Measurements from ENCODE around the gene DDX51. TPM values are rescaled to one million over a fixed set of nuclear protein-coding genes. Genes with fewer than 3 reads are reported as not detected.

The DDX51 gene
- total and polyA plus RNA-seq, 2 donors (not counting 1 experiment from before 2014, with no cell fraction given) = 46.3 to 60.8 TPM

- H3K9me3 ChIP-seq (ENCODE audit: control extremely low read depth in 1 of 3, control insufficient read depth in 2 of 3, insufficient read depth in 1 of 3, low read length in 2 of 3) = no peaks in the 10 kb centered on the region
- no CpG with 5 or more reads among the region's 3 CpGs for WGBS (ENCODE audit: insufficient coverage)
- Mint-ChIP-seq H3K4me1 (no peaks in the 10 kb centered on the region), H3K27ac (no peak overlapping the region), H3K4me3 (no peak overlapping the region), H3K27me3 (no peaks in the 10 kb centered on the region), H3K9me3 (ENCODE audit: insufficient read depth) (no peaks in the 10 kb centered on the region)
- intact Hi-C loops (cut with micrococcal nuclease) = no loop called here
- H2AFZ ChIP-seq (ENCODE audit: insufficient read depth, low read depth, low read length, poor library complexity, severe bottlenecking) = no peak overlapping the region
- H3K9ac ChIP-seq (ENCODE audit: low read length) = no peak overlapping the region
- ChIA-PET CTCF (interaction anchor here (0.6 kb wide), 1 partner anchor 1017 kb away, joined by 4 read pairs; no protein-coding TSS in a partner anchor), POLR2A (no interaction called here)
- H3K27me3 ChIP-seq (replicated peaks in 1 of 4; ENCODE audit: control extremely low read depth in 1 of 4, control insufficient read depth in 3 of 4, insufficient read depth in 4 of 4, low read length in 3 of 4) = no peaks in the 10 kb centered on the region
- H4K20me1 ChIP-seq (ENCODE audit: control insufficient read depth, insufficient read depth, low read length, poor library complexity, severe bottlenecking) = no peaks in the 10 kb centered on the region
- no peaks in the 10 kb centered on the region for H3K79me2 ChIP-seq (ENCODE audit: control insufficient read depth, insufficient read depth, low read length)
- H3K27ac ChIP-seq (ENCODE audit: low read length in 2 of 2) = no peak overlapping the region
- H3K4me2 ChIP-seq (replicated peaks; ENCODE audit: low read depth, low read length, poor library complexity, severe bottlenecking) = no peak overlapping the region
- no peak overlapping the region for H3K4me3 ChIP-seq (ENCODE audit: control extremely low read depth in 1 of 5, extremely low read depth in 1 of 5, insufficient read depth in 1 of 5, low read depth in 2 of 5, low read length in 4 of 5)
- no peak for TF ChIP-seq EZH2 (IDR thresholded peaks at IDR 0.05; ENCODE audit: borderline replicate concordance, insufficient read depth, low read depth, low read length, poor library complexity, severe bottlenecking)
- TF ChIP-seq, protein P1, sequence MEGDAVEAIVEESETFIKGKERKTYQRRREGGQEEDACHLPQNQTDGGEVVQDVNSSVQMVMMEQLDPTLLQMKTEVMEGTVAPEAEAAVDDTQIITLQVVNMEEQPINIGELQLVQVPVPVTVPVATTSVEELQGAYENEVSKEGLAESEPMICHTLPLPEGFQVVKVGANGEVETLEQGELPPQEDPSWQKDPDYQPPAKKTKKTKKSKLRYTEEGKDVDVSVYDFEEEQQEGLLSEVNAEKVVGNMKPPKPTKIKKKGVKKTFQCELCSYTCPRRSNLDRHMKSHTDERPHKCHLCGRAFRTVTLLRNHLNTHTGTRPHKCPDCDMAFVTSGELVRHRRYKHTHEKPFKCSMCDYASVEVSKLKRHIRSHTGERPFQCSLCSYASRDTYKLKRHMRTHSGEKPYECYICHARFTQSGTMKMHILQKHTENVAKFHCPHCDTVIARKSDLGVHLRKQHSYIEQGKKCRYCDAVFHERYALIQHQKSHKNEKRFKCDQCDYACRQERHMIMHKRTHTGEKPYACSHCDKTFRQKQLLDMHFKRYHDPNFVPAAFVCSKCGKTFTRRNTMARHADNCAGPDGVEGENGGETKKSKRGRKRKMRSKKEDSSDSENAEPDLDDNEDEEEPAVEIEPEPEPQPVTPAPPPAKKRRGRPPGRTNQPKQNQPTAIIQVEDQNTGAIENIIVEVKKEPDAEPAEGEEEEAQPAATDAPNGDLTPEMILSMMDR (IDR thresholded peaks at IDR 0.05) = no peak
- H3K36me3 ChIP-seq (replicated peaks in 1 of 2; ENCODE audit: control extremely low read depth in 1 of 2, control insufficient read depth in 1 of 2, extremely low read depth in 1 of 2, insufficient read depth in 2 of 2, low read length in 1 of 2) = peaks cover 8 to 39% of the 10 kb centered on the region in 2 experiments
- ATAC-seq (ENCODE audit: low read depth) (no peak), DNase-seq (no peak)
- H3K4me1 ChIP-seq (ENCODE audit: control insufficient read depth in 2 of 2, insufficient read depth in 2 of 2, low read length in 2 of 2) = no peaks in the 10 kb centered on the region
Observed at GRCh38 chr12:132110677-132111076, 33.4 kb downstream of the DDX51 start.

DNA sequence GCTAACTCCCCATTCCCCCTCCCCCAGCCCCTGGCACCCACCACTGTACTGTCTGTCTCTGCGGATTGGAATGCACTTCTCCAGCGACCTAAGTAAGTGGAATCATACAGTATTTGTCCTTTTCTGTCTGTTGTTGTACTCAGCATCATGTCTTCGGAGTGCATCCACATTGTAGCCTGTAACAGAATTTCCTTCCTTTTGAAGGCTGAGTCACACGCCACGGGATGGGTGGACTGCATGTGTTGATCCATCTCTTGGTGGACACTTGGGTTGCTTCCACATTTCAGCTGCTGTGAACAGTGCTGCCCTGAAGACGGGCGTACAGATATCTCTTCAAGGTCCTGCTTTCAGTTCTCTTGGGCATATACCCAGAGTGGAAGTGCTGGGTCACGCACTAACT, 34.4 kb downstream of the DDX51 start:
- Mint-ChIP-seq H3K27me3 (no peaks in the 10 kb centered on the region), H3K4me1 (no peaks in the 10 kb centered on the region), H3K9me3 (ENCODE audit: insufficient read depth) (no peaks in the 10 kb centered on the region), H3K27ac (no peak overlapping the region), H3K4me3 (no peak overlapping the region)
- H4K20me1 ChIP-seq (ENCODE audit: control insufficient read depth, insufficient read depth, low read length, poor library complexity, severe bottlenecking) = no peaks in the 10 kb centered on the region
- POLR2A ChIA-PET = no interaction called here
- H3K27ac ChIP-seq (ENCODE audit: low read length in 2 of 2) = no peak overlapping the region
- H3K27me3 ChIP-seq (replicated peaks in 1 of 4; ENCODE audit: control extremely low read depth in 1 of 4, control insufficient read depth in 3 of 4, insufficient read depth in 4 of 4, low read length in 3 of 4) = no peaks in the 10 kb centered on the region
- no peak overlapping the region for H3K4me2 ChIP-seq (replicated peaks; ENCODE audit: low read depth, low read length, poor library complexity, severe bottlenecking)
- H3K4me1 ChIP-seq (ENCODE audit: control insufficient read depth in 2 of 2, insufficient read depth in 2 of 2, low read length in 2 of 2) = no peaks in the 10 kb centered on the region
- no peak overlapping the region for H3K4me3 ChIP-seq (ENCODE audit: control extremely low read depth in 1 of 5, extremely low read depth in 1 of 5, insufficient read depth in 1 of 5, low read depth in 2 of 5, low read length in 4 of 5)
- no peaks in the 10 kb centered on the region for H3K9me3 ChIP-seq (ENCODE audit: control extremely low read depth in 1 of 3, control insufficient read depth in 2 of 3, insufficient read depth in 1 of 3, low read length in 2 of 3)
- H2AFZ ChIP-seq (ENCODE audit: insufficient read depth, low read depth, low read length, poor library complexity, severe bottlenecking) = no peak overlapping the region
- H3K9ac ChIP-seq (ENCODE audit: low read length) = no peak overlapping the region
- no peaks in the 10 kb centered on the region for H3K79me2 ChIP-seq (ENCODE audit: control insufficient read depth, insufficient read depth, low read length)
- intact Hi-C loops (cut with micrococcal nuclease) = no loop called here
- TF ChIP-seq EZH2 (IDR thresholded peaks at IDR 0.05; ENCODE audit: borderline replicate concordance, insufficient read depth, low read depth, low read length, poor library complexity, severe bottlenecking) = no peak
- TF ChIP-seq, protein P1 (IDR thresholded peaks at IDR 0.05) = no peak
- DNase-seq (no peak), ATAC-seq (ENCODE audit: low read depth) (no peak)
- 96% methylated on average over 5 of the region's 8 CpGs for WGBS (ENCODE audit: insufficient coverage)
- CTCF ChIA-PET = no interaction called here
- peaks cover 5 to 38% of the 10 kb centered on the region in 2 experiments for H3K36me3 ChIP-seq (replicated peaks in 1 of 2; ENCODE audit: control extremely low read depth in 1 of 2, control insufficient read depth in 1 of 2, extremely low read depth in 1 of 2, insufficient read depth in 2 of 2, low read length in 1 of 2)

Data from B cell (primary cell).